Neural cell (in vitro differentiated cells): ENCODE data around the gene ADD3.

Source experiments
- EP300 ChIP-seq: fragments of 450-650 bp; conservative IDR thresholded peaks from 2 replicates; pipeline ENCODE4 v1.6.1; 2014; ENCODE audit warnings: antibody characterized with exemption, mild to moderate bottlenecking, moderate library complexity; ENCODE audit not compliant: poor library complexity, severe bottlenecking
- EZH2 ChIP-seq: fragments of 200-600, 300-800 bp; shearing (Covaris generic), sonication (generic); IDR thresholded peaks from 2 replicates; pipeline ENCODE4 v1.6.1; 2014; ENCODE audit warnings: antibody characterized with exemption, low read length, borderline replicate concordance, mild to moderate bottlenecking; ENCODE audit not compliant: insufficient read depth, poor library complexity, severe bottlenecking
- TF ChIP-seq, protein P1 (sequence below): fragments of 450-650 bp; IDR thresholded peaks from 2 replicates; pipeline ENCODE4 v1.5.1; 2014; ENCODE audit warnings: antibody characterized with exemption, mild to moderate bottlenecking, moderate library complexity; ENCODE audit not compliant: poor library complexity, severe bottlenecking

DNA sequence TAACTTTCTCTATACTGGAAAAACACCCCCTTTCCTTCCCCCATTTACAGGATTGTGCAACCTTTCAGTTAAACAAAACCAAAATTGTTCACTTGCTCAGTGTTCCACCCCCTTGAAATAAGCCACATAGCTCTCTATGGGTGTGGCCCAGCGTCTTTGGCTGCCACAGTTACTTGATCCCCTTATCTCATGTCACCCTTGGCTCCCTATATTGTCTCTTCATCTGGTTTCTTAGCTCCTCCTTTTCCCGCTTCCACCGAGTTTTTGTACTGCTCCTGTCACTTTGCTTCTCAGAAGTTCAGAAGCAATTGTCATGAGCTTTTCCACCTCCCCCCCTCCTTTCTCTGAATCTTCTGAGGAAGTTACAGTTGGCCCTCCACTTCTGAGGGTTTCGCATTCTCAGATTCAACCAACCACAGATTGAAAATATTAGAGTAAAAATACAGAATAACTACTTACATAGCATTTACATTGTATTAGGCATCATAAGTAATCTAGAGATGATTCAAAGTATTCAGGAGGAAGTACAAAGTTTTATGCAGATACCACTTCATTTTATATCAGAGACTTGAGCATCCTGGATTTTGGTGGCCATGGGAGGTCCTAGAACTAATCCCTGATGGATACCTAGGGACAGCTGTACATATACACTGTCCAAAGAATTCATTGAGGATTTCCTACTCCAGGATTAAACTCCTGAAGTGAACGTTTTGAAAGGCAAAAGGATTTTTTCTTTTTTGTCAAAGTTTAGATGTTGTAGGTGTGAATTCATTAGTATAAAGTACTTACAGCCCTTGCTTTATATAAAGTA is 60.4 kb downstream of the ADD3 start:
- TF ChIP-seq, protein P1, sequence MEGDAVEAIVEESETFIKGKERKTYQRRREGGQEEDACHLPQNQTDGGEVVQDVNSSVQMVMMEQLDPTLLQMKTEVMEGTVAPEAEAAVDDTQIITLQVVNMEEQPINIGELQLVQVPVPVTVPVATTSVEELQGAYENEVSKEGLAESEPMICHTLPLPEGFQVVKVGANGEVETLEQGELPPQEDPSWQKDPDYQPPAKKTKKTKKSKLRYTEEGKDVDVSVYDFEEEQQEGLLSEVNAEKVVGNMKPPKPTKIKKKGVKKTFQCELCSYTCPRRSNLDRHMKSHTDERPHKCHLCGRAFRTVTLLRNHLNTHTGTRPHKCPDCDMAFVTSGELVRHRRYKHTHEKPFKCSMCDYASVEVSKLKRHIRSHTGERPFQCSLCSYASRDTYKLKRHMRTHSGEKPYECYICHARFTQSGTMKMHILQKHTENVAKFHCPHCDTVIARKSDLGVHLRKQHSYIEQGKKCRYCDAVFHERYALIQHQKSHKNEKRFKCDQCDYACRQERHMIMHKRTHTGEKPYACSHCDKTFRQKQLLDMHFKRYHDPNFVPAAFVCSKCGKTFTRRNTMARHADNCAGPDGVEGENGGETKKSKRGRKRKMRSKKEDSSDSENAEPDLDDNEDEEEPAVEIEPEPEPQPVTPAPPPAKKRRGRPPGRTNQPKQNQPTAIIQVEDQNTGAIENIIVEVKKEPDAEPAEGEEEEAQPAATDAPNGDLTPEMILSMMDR = no peak
- TF ChIP-seq EP300 = no peak
- TF ChIP-seq EZH2 = no peak
